Measurements from ENCODE around the gene ADAMTS6. TPM values are rescaled to one million over a fixed set of nuclear protein-coding genes. Genes with fewer than 3 reads are reported as not detected.

Gene ADAMTS6
- total RNA-seq, 4 donors from 2014 or later: 0.23 to 3.8 (median 1.0) TPM

DNA sequence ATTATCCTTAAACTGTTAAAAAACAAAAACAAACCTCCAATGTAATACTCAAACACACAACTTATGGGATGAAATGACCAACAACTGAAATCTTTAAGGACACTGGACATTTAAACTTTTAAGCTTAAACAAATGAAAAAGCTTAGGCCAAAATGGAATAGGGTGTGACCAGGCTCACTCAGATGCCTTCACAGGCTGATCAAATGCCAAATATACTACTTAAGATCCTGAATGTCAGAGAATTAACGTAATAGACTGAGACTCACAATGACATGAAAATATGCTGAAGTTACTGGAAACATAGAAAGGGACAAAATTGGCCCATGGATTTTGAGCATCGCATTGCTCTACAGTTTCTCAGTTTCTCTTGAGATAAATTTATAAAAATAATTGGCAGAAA is 286.8 kb downstream of the ADAMTS6 start:
- TF ChIP-seq POLR2A (IDR thresholded peaks at IDR 0.05) (no peak), CTCF (IDR thresholded peaks at IDR 0.05) (no peak)
- WGBS, 2 donors: 74 to 80% methylated on average over 2 of the region's 2 CpGs
- Histone ChIP-seq H3K9me3 (no peaks in the 10 kb centered on the region), H3K36me3 (no peaks in the 10 kb centered on the region), H3K27ac (no peak overlapping the region), H3K27me3 (no peaks in the 10 kb centered on the region), H3K4me3 (no peak overlapping the region), H3K4me1 (no peaks in the 10 kb centered on the region)
- no peak for DNase-seq
- intact Hi-C loops (cut with DNase I): no loop called here

DNA sequence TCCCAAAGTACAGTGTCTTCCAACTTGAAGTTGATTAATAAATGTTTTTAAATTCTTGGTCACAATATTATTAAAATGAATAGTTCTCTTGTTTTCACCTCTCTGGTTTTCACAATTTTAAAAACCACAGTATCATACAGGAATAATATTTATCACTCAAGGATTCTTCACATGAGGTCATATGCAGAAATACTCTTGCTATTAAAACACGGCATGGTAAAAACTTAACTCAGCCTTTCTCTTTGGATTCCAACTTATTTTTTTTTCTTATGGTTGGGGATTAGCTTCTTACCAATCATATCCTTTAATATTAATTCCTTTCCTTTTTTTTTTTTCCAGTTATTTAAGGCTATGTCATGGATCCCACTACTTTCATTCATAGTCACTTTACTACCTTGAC is 289.4 kb downstream of the ADAMTS6 start:
- no peak for DNase-seq
- H3K27ac ChIP-seq: no peak overlapping the region
- no peak for TF ChIP-seq POLR2A (IDR thresholded peaks at IDR 0.05)
- TF ChIP-seq CTCF (IDR thresholded peaks at IDR 0.05): no peak
- H3K36me3 ChIP-seq: no peaks in the 10 kb centered on the region
- no peak overlapping the region for H3K4me3 ChIP-seq
- no peaks in the 10 kb centered on the region for H3K9me3 ChIP-seq
- 54 to 77% methylated on average over 1 of the region's 1 CpG for WGBS, 2 donors
- no peaks in the 10 kb centered on the region for H3K4me1 ChIP-seq
- no peaks in the 10 kb centered on the region for H3K27me3 ChIP-seq
- intact Hi-C loops (cut with DNase I): no loop called here

GRCh38 chr5:65191554-65192135 is 290.1 kb downstream of the ADAMTS6 start:
- H3K27ac ChIP-seq: no peak overlapping the region
- TF ChIP-seq POLR2A (IDR thresholded peaks at IDR 0.05) (no peak), CTCF (IDR thresholded peaks at IDR 0.05) (no peak)
- H3K27me3 ChIP-seq: no peaks in the 10 kb centered on the region
- no peaks in the 10 kb centered on the region for H3K36me3 ChIP-seq
- no peak for DNase-seq
- intact Hi-C loops (cut with DNase I): no loop called here
- no peaks in the 10 kb centered on the region for H3K4me1 ChIP-seq
- no peak overlapping the region for H3K4me3 ChIP-seq
- H3K9me3 ChIP-seq: no peaks in the 10 kb centered on the region

GRCh38 chr5:65190328-65191053 is 291.2 kb downstream of the ADAMTS6 start:
- Histone ChIP-seq H3K27me3 (no peaks in the 10 kb centered on the region), H3K36me3 (no peaks in the 10 kb centered on the region), H3K4me1 (no peaks in the 10 kb centered on the region), H3K27ac (peak overlapping the region in 1 of 4 donors; percentile 31), H3K4me3 (no peak overlapping the region), H3K9me3 (no peaks in the 10 kb centered on the region)
- TF ChIP-seq CTCF (IDR thresholded peaks at IDR 0.05) (no peak), POLR2A (IDR thresholded peaks at IDR 0.05) (no peak)
- intact Hi-C loops (cut with DNase I): no loop called here
- 63 to 64% methylated on average over 3 of the region's 3 CpGs for WGBS, 2 donors
- DNase-seq: no peak

- Histone ChIP-seq H3K4me3 (no peak overlapping the region), H3K4me1 (no peaks in the 10 kb centered on the region), H3K27me3 (no peaks in the 10 kb centered on the region), H3K36me3 (no peaks in the 10 kb centered on the region), H3K9me3 (no peaks in the 10 kb centered on the region), H3K27ac (no peak overlapping the region)
- intact Hi-C loops (cut with DNase I): no loop called here
- no peak for DNase-seq
- 66 to 73% methylated on average over 2 of the region's 2 CpGs for WGBS, 2 donors
- TF ChIP-seq POLR2A (IDR thresholded peaks at IDR 0.05): no peak
- no peak for TF ChIP-seq CTCF (IDR thresholded peaks at IDR 0.05)
These were observed 295.0 kb downstream of the ADAMTS6 start for GRCh38 chr5:65186646-65187227.

Data from esophagus squamous epithelium (tissue), 5 donors.